SK-N-MC (cell line): ENCODE results near the gene NFKB1.

ENCODE experiments used
- EZH2 ChIP-seq: fragments of 200-600 bp; sonication (generic); IDR thresholded peaks from one replicate; pipeline ENCODE4 v1.6.1; 2017; ENCODE audit warnings: antibody characterized with exemption
- POLR2AphosphoS5 ChIP-seq: IDR thresholded peaks from 2 replicates; pipeline ENCODE4 v1.6.1; 2012; ENCODE audit warnings: mild to moderate bottlenecking, low read depth, low read length, borderline replicate concordance

DNA sequence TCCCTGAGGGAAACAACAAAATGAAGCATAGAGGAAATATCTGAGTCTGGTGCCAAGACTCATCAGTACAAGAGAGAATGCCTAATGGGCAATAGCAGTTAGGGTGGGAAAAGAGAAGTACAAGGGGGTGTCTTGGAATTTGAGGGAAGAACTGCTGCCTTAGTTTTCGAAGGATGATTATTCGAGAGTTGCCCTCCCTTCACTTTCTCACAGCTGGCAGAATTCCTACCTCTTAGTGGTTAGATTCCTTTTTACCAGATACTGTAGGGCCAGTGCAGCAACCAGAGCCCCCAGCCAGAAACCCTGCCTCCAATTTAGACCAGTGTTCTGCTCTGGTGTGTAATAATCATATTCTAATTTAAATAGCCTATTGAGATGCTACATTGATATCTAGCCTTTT, 56.5 kb downstream of the NFKB1 start:
- TF ChIP-seq POLR2AphosphoS5 (no peak), EZH2 (no peak)
